MCF 10A (cell line): ENCODE results near the gene R3HDM4. TPM values are rescaled to one million over a fixed set of nuclear protein-coding genes. Genes with fewer than 3 reads are reported as not detected.

ENCODE experiments used
- BruUV-seq: library from RNA; stranded (reverse); fragments of 400-500 nt; replicated peaks from 2 replicates; lab custom pipeline; 2021; lab: Mats Ljungman, UMichigan
- CTCF ChIA-PET: fragments of 300-600 bp; sonication (Branson Sonifier 250); formaldehyde crosslinking; extraction: SDS; loops from one replicate; lab custom pipeline; 2021; ENCODE audit warnings: antibody characterized with exemption, inconsistent platforms; lab: Yijun Ruan, JAX
- POLR2A ChIA-PET: fragments of 300-600, 350-650 bp; sonication (Branson Sonifier 250); formaldehyde crosslinking; extraction: SDS; loops from one replicate; lab custom pipeline; 2020; ENCODE audit warnings: antibody characterized with exemption, inconsistent platforms; lab: Yijun Ruan, JAX
- DNase-seq: peaks from one replicate; pipeline ENCODE4 v3.0.0-alpha.2; 2018; ENCODE audit not compliant: unreplicated experiment
- H3K27ac Mint-ChIP-seq: one replicate; pipeline ENCODE4 v1.8.0; 2022; ENCODE audit warnings: mild to moderate bottlenecking, low read depth, mixed read lengths; ENCODE audit not compliant: unreplicated experiment
- H3K27me3 Mint-ChIP-seq: one replicate; pipeline ENCODE4 v1.8.0; 2022; ENCODE audit warnings: mixed read lengths; ENCODE audit not compliant: insufficient read depth, unreplicated experiment
- H3K36me3 Mint-ChIP-seq: one replicate; pipeline ENCODE4 v1.8.0; 2022; ENCODE audit warnings: mild to moderate bottlenecking, moderate library complexity, mixed read lengths; ENCODE audit not compliant: insufficient read depth, unreplicated experiment
- H3K4me1 Mint-ChIP-seq: one replicate; pipeline ENCODE4 v1.8.0; 2022; ENCODE audit warnings: mixed read lengths; ENCODE audit not compliant: insufficient read depth, unreplicated experiment
- H3K4me3 Mint-ChIP-seq: one replicate; pipeline ENCODE4 v1.8.0; 2022; ENCODE audit warnings: mild to moderate bottlenecking, moderate library complexity, mixed read lengths; ENCODE audit not compliant: unreplicated experiment
- H3K9me3 Mint-ChIP-seq: one replicate; pipeline ENCODE4 v1.8.0; 2022; ENCODE audit warnings: mixed read lengths; ENCODE audit not compliant: unreplicated experiment
- CTCF ChIP-seq: fragments of 200-600 bp; IDR thresholded peaks from one replicate; pipeline ENCODE4 v1.8.0; 2022; ENCODE audit warnings: antibody characterized with exemption, mild to moderate bottlenecking; ENCODE audit not compliant: unreplicated experiment
- intact Hi-C: fragments of 100-400 bp; cut with micrococcal nuclease; formaldehyde crosslinking; loops from 2 replicates; pipeline ENCODE4 v1.14.1; 2022
- total RNA-seq: library from RNA; stranded (reverse); gene quantifications from 2 replicates; pipeline ENCODE4 v1.2.3, GENCODE V29; 2022

The R3HDM4 gene
- total RNA-seq, 1 experiment from 2014 or later, result 73.6 TPM

GRCh38 chr19:862581-863314 is 50.3 kb downstream of the R3HDM4 start:
- Mint-ChIP-seq H3K9me3 (no peaks in the 10 kb centered on the region), H3K4me1 (peaks cover 5% of the 10 kb centered on the region), H3K4me3 (no peak overlapping the region), H3K27me3 (no peaks in the 10 kb centered on the region), H3K36me3 (peaks cover 8% of the 10 kb centered on the region), H3K27ac (no peak overlapping the region)
- intact Hi-C loops, result no loop called here
- TF ChIP-seq CTCF, result no peak
- ChIA-PET POLR2A (interaction anchor here (0.7 to 1.1 kb wide), 4 partner anchors 13 to 46 kb away, joined by 3 read pairs; no protein-coding TSS in a partner anchor), CTCF (interaction anchor here (0.6 kb wide), 1 partner anchor 404 kb away, joined by 3 read pairs; no protein-coding TSS in a partner anchor)
- peak; percentile 57 for DNase-seq
- no TSS peak for BruUV-seq

- H3K4me3 Mint-ChIP-seq, result no peak overlapping the region
Observed at GRCh38 chr19:861756-862580, 51.1 kb downstream of the R3HDM4 start.

GRCh38 chr19:861141-861755 is 51.8 kb downstream of the R3HDM4 start:
- ChIA-PET POLR2A (no interaction called here), CTCF (interaction anchor here (0.6 kb wide), 1 partner anchor 78 kb away, joined by 4 read pairs; no protein-coding TSS in a partner anchor)
- no peak overlapping the region for H3K4me3 Mint-ChIP-seq
- intact Hi-C loops, result no loop called here
- no peak for DNase-seq
- no peak for TF ChIP-seq CTCF
- H3K9me3 Mint-ChIP-seq, result no peaks in the 10 kb centered on the region
- no TSS peak for BruUV-seq
- H3K36me3 Mint-ChIP-seq, result no peaks in the 10 kb centered on the region
- peaks cover 5% of the 10 kb centered on the region for H3K4me1 Mint-ChIP-seq
- H3K27ac Mint-ChIP-seq, result no peak overlapping the region
- no peaks in the 10 kb centered on the region for H3K27me3 Mint-ChIP-seq

More at GRCh38 chr19:861756-862580, 51.1 kb downstream of the R3HDM4 start:
- H3K27ac Mint-ChIP-seq, result no peak overlapping the region
- CTCF ChIA-PET, result interaction anchor here (0.6 kb wide), 1 partner anchor 79 kb away, joined by 4 read pairs; no protein-coding TSS in a partner anchor
- POLR2A ChIA-PET, result no interaction called here
- H3K4me1 Mint-ChIP-seq, result peaks cover 5% of the 10 kb centered on the region
- H3K27me3 Mint-ChIP-seq, result no peaks in the 10 kb centered on the region
- no TSS peak for BruUV-seq
- peaks cover under 1% of the 10 kb centered on the region for H3K36me3 Mint-ChIP-seq
- no peaks in the 10 kb centered on the region for H3K9me3 Mint-ChIP-seq
- intact Hi-C loops, result no loop called here
- TF ChIP-seq CTCF, result no peak
- DNase-seq, result peak; percentile 57
